DND-41 (cell line): ENCODE results near the gene ZMIZ1.

Experiments
- ATAC-seq: fragments of 200-7000 bp; cut with Tn5 transposase; 3 replicates; pipeline ENCODE4 v1.9.1; 2021; ENCODE audit warnings: low read depth; ENCODE audit not compliant: insufficient read depth
- DNase-seq: peaks from one replicate; pipeline ENCODE4 v3.0.0-alpha.2; 2020
- H2AFZ ChIP-seq: 2 replicates; pipeline ENCODE4 v1.6.0; 2012; ENCODE audit warnings: low read depth, low read length
- H3K27ac ChIP-seq: 2 replicates; pipeline ENCODE4 v1.5.1; 2012; ENCODE audit warnings: low read length, inconsistent platforms
- H3K27me3 ChIP-seq: fragments of 200-600 bp; sonication (generic); 2 replicates; pipeline ENCODE4 v1.6.0; 2012; ENCODE audit warnings: low read length, mild to moderate bottlenecking, inconsistent platforms; ENCODE audit not compliant: insufficient read depth, poor library complexity
- H3K36me3 ChIP-seq: 2 replicates; pipeline ENCODE4 v1.5.1; 2012; ENCODE audit warnings: low read length, inconsistent platforms; ENCODE audit not compliant: insufficient read depth
- H3K4me1 ChIP-seq: 2 replicates; pipeline ENCODE4 v1.5.1; 2012; ENCODE audit warnings: mild to moderate bottlenecking, low read length; ENCODE audit not compliant: insufficient read depth
- H3K4me2 ChIP-seq: 2 replicates; pipeline ENCODE4 v1.6.0; 2012; ENCODE audit warnings: mild to moderate bottlenecking, moderate library complexity, low read length, inconsistent platforms; ENCODE audit not compliant: insufficient read depth
- H3K4me3 ChIP-seq, 2 experiments: fragments of 200-600 bp in 1 of 2; shearing (Covaris generic) in 1 of 2; 2 replicates each; pipeline ENCODE4 v1.5.1; 2012 to 2016; ENCODE audit warnings: inconsistent platforms in 2 of 2, low read length in 2 of 2, mild to moderate bottlenecking in 2 of 2, low read depth in 1 of 2, moderate library complexity in 1 of 2
- H3K79me2 ChIP-seq: 2 replicates; pipeline ENCODE4 v1.6.0; 2012; ENCODE audit warnings: low read length, inconsistent platforms; ENCODE audit not compliant: insufficient read depth
- H3K9ac ChIP-seq: 2 replicates; pipeline ENCODE4 v1.6.0; 2012; ENCODE audit warnings: low read depth, mild to moderate bottlenecking, inconsistent platforms, low read length, moderate library complexity
- H3K9me3 ChIP-seq: 2 replicates; pipeline ENCODE4 v1.5.1; 2012; ENCODE audit warnings: low read length, moderate library complexity, mild to moderate bottlenecking, inconsistent platforms; ENCODE audit not compliant: insufficient read depth, severe bottlenecking
- H4K20me1 ChIP-seq: 2 replicates; pipeline ENCODE4 v1.6.0; 2012; ENCODE audit warnings: low read length; ENCODE audit not compliant: insufficient read depth
- CTCF ChIP-seq: IDR thresholded peaks from 2 replicates; pipeline ENCODE4 v1.5.1; 2012; ENCODE audit warnings: borderline replicate concordance, low read length, moderate library complexity, mild to moderate bottlenecking; ENCODE audit not compliant: poor library complexity, severe bottlenecking; ENCODE audit errors: extremely low read depth
- EZH2 ChIP-seq: IDR thresholded peaks from 3 replicates; pipeline ENCODE4 v1.6.1; 2012; ENCODE audit warnings: borderline replicate concordance, low read depth, mild to moderate bottlenecking, moderate library complexity, low read length, inconsistent platforms; ENCODE audit not compliant: severe bottlenecking

The ZMIZ1 gene

GRCh38 chr10:79050896-79051555 is 17.7 kb upstream of the ZMIZ1 start:
- Histone ChIP-seq H2AFZ (no peak overlapping the region), H3K9me3 (no peaks in the 10 kb centered on the region), H3K4me2 (no peak overlapping the region), H3K27ac (no peak overlapping the region), H3K36me3 (no peaks in the 10 kb centered on the region), H3K9ac (no peak overlapping the region), H3K4me1 (peaks cover 30% of the 10 kb centered on the region), H4K20me1 (no peaks in the 10 kb centered on the region), H3K79me2 (no peaks in the 10 kb centered on the region), H3K4me3 (no peak overlapping the region), H3K27me3 (no peaks in the 10 kb centered on the region)
- ATAC-seq (no peak), DNase-seq (no peak)
- TF ChIP-seq CTCF (no peak), EZH2 (no peak)

GRCh38 chr10:79051766-79052165 is 17.0 kb upstream of the ZMIZ1 start:
- Histone ChIP-seq H3K27me3 (no peaks in the 10 kb centered on the region), H3K9ac (no peak overlapping the region), H3K79me2 (no peaks in the 10 kb centered on the region), H4K20me1 (no peaks in the 10 kb centered on the region), H3K4me2 (no peak overlapping the region), H3K9me3 (no peaks in the 10 kb centered on the region), H2AFZ (no peak overlapping the region), H3K4me1 (peaks cover 29% of the 10 kb centered on the region), H3K36me3 (no peaks in the 10 kb centered on the region), H3K4me3 (no peak overlapping the region), H3K27ac (no peak overlapping the region)
- ATAC-seq, result no peak
- TF ChIP-seq EZH2 (no peak), CTCF (no peak)
- DNase-seq, result no peak

- no peaks in the 10 kb centered on the region for H3K9me3 ChIP-seq
- H3K27me3 ChIP-seq, result no peaks in the 10 kb centered on the region
- no peaks in the 10 kb centered on the region for H4K20me1 ChIP-seq
- H3K4me3 ChIP-seq, result no peak overlapping the region
- H3K27ac ChIP-seq, result no peak overlapping the region
- H3K9ac ChIP-seq, result no peak overlapping the region
- H3K36me3 ChIP-seq, result no peaks in the 10 kb centered on the region
- H3K79me2 ChIP-seq, result no peaks in the 10 kb centered on the region
- H3K4me2 ChIP-seq, result no peak overlapping the region
- no peak overlapping the region for H2AFZ ChIP-seq
- DNase-seq, result no peak
- TF ChIP-seq CTCF (peak; percentile 19), EZH2 (no peak)
- ATAC-seq, result no peak
- H3K4me1 ChIP-seq, result peaks cover 22% of the 10 kb centered on the region
These were observed 16.3 kb upstream of the ZMIZ1 start for GRCh38 chr10:79052291-79053080.
